ENCODE results near the gene FAM118A.
"Not testable (repeated sequence)": the region's sequence is repeated elsewhere in the genome, so short reads cannot be mapped to it uniquely, and the experiment has no call there.

The FAM118A gene

DNA sequence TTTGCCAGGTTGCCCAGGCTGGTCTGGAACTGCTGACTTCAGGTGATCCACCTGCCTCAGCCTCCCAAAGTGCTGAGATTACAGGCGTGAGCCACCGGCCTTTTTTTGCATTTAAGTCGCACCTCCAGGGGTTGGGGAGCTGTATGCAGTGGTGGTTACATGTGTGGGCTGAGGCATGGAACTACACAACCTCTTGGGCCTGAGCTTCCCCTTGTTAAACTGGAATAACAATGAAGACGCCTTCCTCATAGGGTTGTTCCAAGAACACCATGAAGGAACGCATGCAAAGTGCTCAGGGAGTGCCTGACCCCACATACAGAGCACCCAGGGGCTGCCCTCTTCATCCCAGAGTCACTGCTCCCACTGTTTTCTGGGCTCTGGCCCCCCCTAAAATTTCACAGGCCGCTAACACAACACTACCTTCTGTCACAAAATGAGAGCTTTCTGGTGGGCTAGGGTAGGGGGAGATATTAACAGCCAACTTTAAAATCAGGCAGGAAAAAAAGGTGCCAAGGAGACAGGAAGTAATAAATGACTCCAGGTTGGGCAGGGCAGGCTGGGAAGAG is 1.3 kb upstream of the FAM118A start:
- in situ Hi-C loops (cut with MboI; ENCODE audit: low sequenced_read_pairs) = no loop called here

DNA sequence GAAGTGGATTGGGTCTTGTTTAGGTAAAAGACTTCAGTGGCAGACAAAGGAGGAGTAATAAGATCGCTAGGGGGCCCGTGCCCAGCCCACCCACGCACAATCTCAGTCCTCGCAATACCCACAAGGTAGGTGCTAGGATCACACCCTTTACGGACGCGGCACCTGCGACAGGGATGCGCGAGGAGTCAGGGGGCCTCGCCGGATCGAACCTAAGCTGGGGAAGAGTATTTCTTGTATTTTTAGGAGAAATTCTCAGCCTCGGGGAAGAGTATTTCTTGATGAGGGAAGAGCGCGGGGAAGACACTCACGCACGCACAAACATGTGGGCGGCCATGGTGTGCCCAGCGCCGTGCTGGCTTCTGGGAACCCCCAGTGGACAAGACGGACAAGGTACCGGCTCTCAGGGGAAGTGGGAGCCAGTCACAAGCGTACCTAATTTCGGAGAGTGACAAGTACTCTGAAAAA is 745 bp upstream of the FAM118A start:
- in situ Hi-C loops (cut with MboI; ENCODE audit: low sequenced_read_pairs) = no loop called here

DNA sequence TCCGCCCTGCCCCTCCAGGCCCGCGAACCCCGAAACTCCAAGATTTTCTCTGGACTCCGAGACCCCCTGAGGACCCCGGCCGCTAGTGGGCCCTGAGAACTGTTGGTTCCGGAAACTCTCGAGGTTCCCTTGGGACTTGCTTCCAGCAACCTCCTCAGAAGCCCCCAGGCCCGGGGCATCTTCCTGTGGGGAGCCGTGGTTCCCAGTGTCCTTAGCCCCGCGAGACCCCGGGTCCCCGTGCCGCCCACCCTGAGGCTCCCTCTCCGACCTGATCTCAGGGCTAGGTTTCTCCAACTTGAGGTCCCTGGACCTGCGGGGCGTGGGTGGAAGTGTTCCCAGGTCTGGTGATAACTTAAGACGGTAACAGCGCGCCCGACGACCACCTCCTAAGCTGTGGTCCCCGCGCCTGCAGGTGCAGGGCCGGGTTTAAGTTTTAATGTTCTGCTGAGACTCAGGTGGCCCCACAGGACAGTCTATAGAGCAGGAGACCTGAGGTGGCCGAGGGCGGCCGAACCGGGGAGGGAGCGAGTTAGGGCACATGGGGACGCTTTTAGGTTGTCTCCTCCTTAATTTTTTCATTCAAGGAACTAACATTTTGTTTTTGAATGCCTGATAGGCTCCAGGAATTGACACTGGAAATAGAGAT is 720 bp downstream of the FAM118A start:
- in situ Hi-C loops (cut with MboI; ENCODE audit: low sequenced_read_pairs) = no loop called here

DNA sequence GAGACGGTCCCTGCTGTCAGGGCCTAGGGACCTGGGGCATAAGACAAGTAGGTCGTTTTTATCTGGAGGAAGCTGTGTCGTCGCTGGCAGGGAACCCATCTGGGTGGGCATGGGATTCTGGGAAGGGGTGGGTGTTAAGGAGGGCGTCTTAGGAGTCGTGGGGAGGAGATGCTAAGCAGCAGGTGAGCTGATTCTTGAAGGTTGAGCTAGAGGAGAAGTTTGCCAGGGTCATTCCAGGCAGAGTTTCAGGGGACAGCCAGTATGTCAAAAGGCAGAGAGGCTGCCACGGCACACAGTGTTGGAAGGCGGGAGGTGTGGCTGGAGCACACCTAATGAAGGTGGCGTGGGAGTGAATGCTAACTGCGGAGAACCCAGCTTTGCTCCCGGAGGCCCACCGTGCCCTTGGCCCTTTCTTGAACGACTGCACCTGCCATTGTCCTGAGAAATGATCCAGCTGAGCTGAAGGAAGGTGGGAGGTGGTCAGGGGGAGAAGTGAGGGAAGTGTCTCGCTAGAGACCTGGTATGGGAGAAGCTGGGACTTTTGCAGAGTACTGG is 1.3 kb downstream of the FAM118A start:
- in situ Hi-C loops (cut with MboI; ENCODE audit: low sequenced_read_pairs) = no loop called here

DNA sequence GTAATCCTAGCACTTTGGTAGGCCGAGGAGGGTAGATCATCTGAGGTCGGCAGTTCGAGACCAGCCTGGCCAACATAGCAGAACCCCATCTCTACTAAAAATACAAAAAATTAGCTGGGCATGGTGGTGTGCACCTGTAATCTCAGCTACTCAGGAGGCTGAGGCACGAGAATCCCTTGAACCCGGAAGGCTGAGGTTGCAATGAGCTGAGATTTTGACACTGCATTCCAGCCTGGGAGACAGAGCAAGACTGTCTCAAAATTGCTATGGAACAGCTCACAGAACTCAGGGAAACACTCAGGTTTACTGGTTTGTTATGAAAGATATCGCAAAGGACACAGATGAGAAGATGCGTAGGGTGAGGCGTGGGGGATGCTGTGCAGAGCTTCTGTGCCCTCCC is 2.7 kb downstream of the FAM118A start:
- in situ Hi-C loops (cut with MboI; ENCODE audit: low sequenced_read_pairs) = no loop called here

DNA sequence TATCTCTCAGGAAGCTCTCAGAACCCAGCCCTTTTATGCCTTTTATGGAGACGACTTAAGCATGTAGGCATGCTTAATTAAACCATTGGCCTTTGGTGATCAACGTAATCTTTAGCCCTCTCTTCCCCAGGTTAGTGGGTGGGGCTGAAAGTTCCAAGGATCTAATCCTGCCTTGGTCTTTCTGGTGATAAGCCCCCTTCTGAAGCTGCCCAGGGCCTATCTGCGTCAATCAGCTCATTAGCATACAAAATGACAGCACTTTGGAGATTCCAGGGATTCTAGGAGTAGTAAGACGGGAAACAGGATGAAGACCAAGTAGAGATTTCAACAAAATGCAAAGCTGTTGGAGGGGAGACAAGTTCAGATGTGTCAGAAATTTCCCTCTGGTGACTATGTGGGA is 3.1 kb downstream of the FAM118A start:
- in situ Hi-C loops (cut with MboI; ENCODE audit: low sequenced_read_pairs) = no loop called here

DNA sequence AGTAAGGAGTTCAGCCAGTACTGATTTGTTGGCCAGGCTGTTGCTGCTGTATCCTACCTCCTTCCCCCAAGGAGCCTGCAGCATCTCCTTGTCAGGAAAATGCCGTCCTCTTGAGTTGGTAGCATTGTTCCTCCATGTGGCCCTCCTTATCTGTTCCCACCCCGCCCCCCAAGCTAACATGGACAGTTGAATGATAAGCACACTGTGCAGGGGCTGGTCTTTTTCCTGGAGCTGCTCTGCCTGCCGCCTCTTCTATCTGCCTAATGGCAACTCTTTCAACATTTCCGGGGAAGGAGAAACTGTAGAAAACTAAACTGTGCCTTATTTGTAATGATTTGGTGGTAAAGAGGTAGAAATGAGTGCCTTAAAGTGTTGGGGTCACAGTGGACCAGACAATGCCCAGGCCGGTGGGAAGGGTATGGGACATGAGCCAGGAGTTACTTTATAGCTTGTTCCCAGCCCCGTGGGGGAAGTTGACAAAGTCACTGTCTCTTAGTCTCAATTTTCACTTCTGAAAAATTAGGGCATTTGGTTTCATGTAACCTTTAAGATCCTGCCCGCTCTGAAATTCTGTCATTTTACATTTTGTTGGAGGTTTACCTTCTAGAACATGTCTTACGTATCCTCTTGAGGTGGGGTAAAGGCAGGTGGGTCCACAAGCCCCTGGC is 4.5 kb downstream of the FAM118A start:
- in situ Hi-C loops (cut with MboI; ENCODE audit: low sequenced_read_pairs) = no loop called here

DNA sequence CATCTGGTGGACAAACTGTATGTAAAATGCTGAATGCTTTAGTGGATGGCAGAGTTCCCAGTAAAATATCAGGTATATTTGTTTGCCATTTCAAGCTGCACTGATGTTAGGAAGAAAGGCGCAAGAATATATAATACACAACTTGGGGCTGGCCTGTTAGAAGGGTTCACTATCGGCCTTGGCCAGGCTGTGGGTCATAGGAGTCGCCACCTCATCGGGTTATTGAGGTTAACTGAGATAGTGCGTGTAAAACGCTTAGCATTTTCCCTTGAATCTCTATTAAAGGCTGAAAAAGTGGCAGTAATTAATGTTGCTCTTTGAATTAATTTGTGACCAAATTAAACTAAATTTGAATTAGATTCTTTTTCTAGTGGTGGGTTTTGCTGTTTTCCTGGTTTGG is 5.1 kb downstream of the FAM118A start:
- in situ Hi-C loops (cut with MboI; ENCODE audit: low sequenced_read_pairs) = no loop called here

DNA sequence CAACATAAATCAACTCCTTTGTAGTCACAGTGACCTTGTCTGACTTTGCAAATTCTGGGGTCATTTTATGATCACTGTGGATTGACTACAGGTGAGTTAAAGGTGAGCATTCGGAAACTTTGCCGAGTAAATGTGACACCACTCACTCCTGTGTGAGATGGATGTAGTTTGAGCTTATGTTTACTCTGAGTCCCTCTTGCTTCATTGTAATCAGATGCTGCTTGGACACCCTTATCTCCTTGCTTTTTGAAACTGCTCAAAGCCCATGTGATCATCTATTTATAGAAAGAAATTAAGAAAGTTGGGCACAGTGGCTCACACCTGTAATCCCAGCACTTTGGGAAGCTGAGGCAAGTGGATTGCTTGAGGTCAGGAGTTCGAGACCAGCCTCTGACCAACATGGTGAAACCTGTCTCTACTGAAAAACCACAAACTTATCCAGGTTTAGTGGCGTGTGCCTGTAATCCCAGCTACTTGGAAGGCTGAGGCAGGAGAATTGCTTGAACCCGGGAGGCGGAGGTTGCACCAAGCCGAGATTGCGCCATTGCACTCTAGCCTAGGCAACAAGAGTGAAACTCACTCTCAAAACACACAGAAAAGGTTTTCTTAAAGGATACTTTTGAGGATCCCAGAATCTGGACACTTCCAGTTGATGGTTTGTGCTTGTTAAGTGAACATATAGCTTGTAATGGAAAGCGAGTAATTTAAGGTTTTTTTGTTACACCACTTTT is 7.2 kb downstream of the FAM118A start:
- in situ Hi-C loops (cut with MboI; ENCODE audit: low sequenced_read_pairs) = no loop called here

DNA sequence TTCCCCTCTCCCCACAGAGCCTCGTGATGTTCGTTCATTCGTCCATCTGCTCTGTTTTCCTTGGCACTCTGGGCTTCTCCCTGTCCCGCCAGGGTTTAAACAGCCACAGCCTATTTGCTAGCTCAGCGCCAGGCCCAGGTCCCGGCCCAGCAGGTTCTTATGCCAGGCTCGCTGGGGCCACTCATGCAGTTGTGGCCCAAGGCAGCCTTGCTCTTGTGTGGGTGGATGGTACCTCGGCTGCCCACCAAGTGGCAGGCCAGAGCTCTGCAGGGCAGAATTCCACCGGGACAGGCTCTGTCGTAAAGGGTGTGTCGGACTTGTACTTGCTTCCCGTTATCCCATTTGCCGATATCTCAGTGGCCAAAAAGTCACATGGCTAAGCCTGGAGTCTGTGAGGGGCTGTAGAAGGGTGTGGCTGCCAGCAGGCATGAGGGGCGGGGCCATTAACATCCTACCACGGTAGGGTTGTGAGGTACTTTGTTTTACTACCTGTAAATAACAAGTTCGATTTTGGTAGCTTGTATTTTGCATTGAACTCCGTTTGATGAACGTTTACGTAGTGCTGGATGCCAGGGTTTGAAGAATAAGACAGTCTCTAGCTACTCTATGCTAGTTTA is 7.9 kb downstream of the FAM118A start:
- in situ Hi-C loops (cut with MboI; ENCODE audit: low sequenced_read_pairs) = no loop called here

DNA sequence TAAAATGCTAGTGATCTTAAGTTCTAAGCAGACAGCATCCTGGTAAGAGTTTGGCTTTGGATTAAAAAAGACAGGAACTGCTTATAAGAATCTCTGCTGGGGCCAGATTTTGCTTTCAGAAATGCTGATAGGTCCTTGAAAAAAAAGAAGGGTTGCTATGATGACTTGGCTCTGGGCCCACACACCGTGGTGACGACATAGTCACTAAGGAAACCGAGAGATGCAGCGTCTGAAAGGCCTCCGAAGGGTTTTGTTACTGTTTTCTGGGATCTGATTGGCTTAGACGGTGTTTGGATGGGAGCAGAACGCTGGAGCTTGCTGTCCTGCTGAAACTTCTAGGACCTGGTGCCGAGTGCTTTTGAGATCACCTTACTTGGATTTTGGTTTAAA is 8.4 kb downstream of the FAM118A start:
- in situ Hi-C loops (cut with MboI; ENCODE audit: low sequenced_read_pairs) = no loop called here

DNA sequence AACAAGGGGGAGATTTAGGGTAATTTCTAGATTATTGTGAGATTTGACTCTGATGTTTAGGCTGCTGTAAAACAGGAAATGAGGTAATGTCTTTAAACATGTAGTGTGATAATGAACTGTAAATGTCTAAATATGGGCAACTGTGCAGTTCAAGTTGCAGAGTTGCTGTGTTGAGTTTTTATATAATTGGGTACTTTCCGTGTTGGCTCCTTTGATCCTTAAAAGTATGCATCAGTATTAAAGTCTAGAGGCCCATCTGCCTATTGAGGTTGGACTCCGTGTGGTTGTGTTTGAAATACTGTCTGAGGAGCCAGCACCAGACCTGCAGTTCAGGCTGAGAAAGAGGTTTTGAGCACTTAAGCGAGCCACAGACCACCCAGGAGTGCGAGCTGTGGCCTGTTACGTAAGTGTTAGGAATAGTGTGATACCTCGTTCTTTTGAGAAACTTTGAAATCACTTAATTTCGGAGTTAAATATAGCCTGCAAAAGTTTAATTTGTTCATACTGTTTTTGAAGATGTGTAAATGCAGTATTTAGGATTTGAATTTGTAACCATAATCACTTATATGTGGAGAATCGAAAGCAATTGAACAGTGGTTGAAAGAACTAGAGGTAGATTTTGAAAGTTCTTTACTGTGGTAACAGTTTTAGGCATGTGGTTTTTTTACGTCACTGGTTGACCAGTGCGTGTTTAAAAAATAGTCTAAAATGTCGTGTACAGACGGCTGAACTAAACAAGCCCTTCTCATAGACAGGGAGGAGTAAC is 9.0 kb downstream of the FAM118A start:
- in situ Hi-C loops (cut with MboI; ENCODE audit: low sequenced_read_pairs) = no loop called here

DNA sequence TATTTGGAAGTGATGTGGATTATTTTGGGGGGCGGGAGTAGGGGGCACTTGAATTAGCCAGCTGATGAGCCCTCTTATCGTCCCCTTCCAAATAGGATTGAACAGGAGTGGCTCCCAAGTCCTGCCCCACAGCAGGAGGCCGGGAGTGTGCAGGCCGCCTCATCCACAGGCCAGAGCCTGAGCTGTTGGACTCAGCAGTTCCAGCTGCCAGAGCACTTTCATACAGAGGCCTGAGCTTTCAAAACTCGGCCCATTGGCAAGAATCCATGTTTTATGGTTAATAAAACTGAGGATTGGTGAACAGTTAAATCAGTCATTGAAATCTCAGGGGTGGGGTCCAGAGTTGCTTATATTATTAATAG is 9.6 kb downstream of the FAM118A start:
- in situ Hi-C loops (cut with MboI; ENCODE audit: low sequenced_read_pairs) = no loop called here

DNA sequence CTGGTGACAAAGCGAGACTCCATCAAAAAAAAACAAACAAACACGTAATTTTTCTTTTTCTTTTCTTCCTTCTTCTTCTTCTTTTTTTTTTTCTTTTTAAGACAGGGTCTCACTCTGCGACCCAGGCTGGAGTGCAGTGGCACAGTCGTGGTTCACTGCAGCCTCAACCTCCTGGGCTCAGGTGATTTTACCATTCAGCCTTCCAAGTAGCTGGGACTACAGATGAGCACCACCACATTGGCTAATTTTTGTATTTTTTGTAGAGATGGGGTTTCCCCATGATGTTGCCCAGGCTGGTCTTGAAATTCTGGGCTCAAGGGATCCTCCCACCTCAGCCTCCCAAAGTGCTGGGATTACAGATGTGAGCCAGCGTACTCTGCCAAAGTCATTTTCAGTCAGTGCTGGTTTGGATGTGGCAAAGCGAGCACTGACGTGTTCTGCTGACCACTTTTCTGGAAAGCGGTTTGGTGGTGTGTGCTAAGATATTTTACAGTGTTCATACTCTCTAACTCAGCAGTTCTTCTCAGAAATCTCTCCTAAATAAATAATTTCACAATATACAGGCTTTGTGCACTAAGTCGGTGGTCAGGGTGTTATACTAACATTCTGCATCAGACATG is 10.7 kb downstream of the FAM118A start:
- in situ Hi-C loops (cut with MboI; ENCODE audit: low sequenced_read_pairs) = no loop called here

DNA sequence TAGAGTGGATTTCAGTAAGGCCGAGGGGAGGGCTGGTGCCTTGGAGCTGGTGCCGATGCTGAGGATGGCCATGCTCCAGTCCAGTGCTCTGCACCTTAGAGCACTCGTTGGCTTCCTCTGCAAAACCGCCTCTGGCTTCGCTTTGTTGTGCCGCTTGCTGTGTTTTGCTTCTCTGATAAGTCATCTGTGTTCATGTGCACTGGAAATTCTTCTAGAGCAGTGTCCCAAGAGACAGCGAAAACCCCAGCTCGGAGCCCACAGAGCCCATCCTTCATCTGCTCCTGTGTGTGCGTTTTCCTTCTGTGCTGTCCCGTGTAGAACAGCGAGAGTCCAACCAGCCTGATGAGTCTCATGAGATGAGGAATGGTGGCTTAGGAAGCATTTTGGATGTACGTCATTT is 12.1 kb downstream of the FAM118A start:
- in situ Hi-C loops (cut with MboI; ENCODE audit: low sequenced_read_pairs) = no loop called here

DNA sequence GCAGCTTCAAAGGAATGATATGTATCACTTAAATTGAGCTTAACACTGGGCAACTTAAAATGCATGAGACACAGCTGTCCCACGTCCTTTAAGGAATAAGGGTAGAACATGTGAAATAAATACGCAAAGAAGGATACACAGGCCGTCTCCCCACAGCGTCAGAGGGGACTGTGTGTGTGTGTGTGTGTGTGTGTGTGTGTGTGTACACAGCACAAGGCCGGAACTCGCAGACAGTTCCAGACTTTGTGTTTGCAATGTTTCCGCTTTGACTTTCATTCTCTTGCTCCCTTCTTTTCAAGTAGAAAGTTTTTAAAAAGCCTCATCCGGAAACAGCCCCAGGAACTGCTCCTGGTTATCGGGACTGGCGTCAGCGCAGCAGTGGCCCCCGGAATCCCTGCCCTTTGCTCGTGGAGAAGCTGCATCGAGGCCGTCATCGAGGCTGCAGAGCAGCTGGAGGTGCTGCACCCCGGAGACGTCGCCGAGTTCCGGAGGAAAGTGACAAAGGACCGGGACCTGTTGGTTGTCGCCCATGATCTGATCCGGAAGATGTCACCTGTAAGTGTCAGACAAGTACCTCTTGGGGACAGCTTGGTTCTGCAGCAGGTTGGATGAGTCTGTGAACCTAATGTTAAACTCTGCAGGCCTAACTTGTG is 13.3 kb downstream of the FAM118A start:
- in situ Hi-C loops (cut with MboI; ENCODE audit: low sequenced_read_pairs) = no loop called here

DNA sequence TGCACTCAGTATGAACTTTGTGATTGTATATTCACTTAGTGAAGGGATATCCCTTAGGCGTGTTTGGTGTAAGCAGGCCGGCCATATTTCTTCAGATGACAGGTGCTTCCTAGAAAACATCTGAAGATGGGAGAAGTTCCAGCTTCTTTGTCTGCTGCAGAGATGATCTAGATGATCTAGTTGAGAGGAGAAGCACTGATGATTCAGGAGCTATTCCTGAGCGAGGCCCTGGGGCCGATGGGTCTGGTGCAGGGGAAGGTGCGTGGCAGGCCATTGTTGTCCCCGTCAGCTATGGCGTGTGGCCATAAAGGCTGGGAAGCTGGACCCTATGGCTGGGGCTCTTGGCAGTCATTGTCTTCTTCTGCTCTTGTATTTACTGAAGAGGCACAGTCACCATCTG is 14.0 kb downstream of the FAM118A start:
- in situ Hi-C loops (cut with MboI; ENCODE audit: low sequenced_read_pairs) = no loop called here

DNA sequence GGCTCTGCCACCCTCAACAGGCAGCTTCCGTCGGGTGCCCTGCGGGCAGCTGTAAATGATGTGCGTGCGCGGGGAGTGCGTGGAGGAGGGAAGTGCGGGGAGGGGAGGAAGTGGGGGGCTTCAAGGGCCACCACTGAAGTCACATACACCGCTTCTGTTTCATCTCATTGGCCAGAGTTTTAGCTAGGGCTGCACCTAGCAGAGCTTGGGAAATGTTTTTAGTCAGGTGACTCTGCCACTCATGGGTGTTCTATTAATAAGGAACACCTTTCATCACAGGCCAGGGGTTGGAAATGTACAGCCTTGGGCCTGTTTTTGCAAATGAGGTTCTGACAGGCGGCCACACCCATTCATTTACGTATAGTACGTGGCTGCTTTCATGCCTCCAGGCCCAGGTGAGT is 14.6 kb downstream of the FAM118A start:
- in situ Hi-C loops (cut with MboI; ENCODE audit: low sequenced_read_pairs) = no loop called here

DNA sequence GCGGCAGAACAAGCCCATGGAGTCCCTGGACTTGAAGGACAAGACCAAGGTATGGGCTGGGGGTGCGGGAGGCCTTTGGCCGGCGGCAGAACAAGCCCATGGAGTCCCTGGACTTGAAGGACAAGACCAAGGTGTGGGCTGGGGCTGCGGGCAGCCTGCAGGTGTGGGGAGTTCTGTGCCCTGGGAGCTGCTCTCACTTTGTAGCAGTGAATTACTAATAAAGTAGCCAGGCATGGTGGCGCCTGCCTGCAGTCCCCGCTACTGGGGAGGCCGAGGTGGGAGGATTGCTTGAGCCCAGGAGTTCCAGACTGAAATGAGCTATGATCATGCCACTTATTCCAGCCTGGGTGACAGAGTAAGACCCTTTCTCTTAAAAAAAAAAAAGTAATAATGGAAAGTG is 18.5 kb downstream of the FAM118A start:
- in situ Hi-C loops (cut with MboI; ENCODE audit: low sequenced_read_pairs) = not testable (repeated sequence)
